Activated naive CD4-positive, alpha-beta T cell treated with anti-CD3 and anti-CD28 coated beads, Interleukin-2, amount 50 U/mL, for 72 hours (primary cell): ENCODE data around the gene LVRN. TPM values are rescaled to one million over a fixed set of nuclear protein-coding genes. Genes with fewer than 3 reads are reported as not detected.

Experiments
- ATAC-seq, 2 donors: fragments of 150-1000 bp; cut with Tn5 transposase; 2 replicates each; pipeline ENCODE4 v1.10.0; 2021; ENCODE audit warnings: mild to moderate bottlenecking in 2 of 2, moderate library complexity in 2 of 2
- DNase-seq, 2 donors: peaks; one replicate each; pipeline ENCODE4 v3.0.0; 2021 to 2022; ENCODE audit warnings: low spot score in 2 of 2
- H3K27ac Mint-ChIP-seq, 2 donors: one replicate each; pipeline ENCODE4 v1.8.0; 2022; ENCODE audit warnings: mild to moderate bottlenecking in 2 of 2, mixed read lengths in 2 of 2
- H3K36me3 Mint-ChIP-seq, 2 donors: one replicate each; pipeline ENCODE4 v1.8.0; 2022; ENCODE audit warnings: mixed read lengths in 2 of 2
- H3K9me3 Mint-ChIP-seq, 2 donors: one replicate each; pipeline ENCODE4 v1.8.0; 2022; ENCODE audit warnings: mixed read lengths in 2 of 2
- total RNA-seq, 2 donors: library from RNA; stranded (reverse); gene quantifications; one replicate each; pipeline ENCODE4 v1.2.3, GENCODE V29; 2022

The LVRN gene
- total RNA-seq, 2 donors from 2014 or later: 0.31 TPM; not detected in 1

GRCh38 chr5:115948091-115948534 is 14.2 kb upstream of the LVRN start:
- ATAC-seq (no peak), DNase-seq (no peak)
- H3K9me3 Mint-ChIP-seq: no peaks in the 10 kb centered on the region
- peaks cover 0 to 4% of the 10 kb centered on the region in 2 donors for H3K36me3 Mint-ChIP-seq
- H3K27ac Mint-ChIP-seq: no peak overlapping the region

- DNase-seq (no peak), ATAC-seq (no peak)
- Mint-ChIP-seq H3K27ac (no peak overlapping the region), H3K9me3 (no peaks in the 10 kb centered on the region), H3K36me3 (peaks cover 0 to 4% of the 10 kb centered on the region in 2 donors)
Measured at GRCh38 chr5:115949096-115949495, 13.2 kb upstream of the LVRN start.

GRCh38 chr5:115952588-115952987 is 9.7 kb upstream of the LVRN start:
- peaks cover 0 to 4% of the 10 kb centered on the region in 2 donors for H3K36me3 Mint-ChIP-seq

GRCh38 chr5:115954144-115954543 is 8.1 kb upstream of the LVRN start:
- H3K9me3 Mint-ChIP-seq: no peaks in the 10 kb centered on the region
- H3K27ac Mint-ChIP-seq: no peak overlapping the region
- ATAC-seq (no peak), DNase-seq (no peak)
- H3K36me3 Mint-ChIP-seq: peaks cover 0 to 4% of the 10 kb centered on the region in 2 donors

More at GRCh38 chr5:115952588-115952987, 9.7 kb upstream of the LVRN start:
- Mint-ChIP-seq H3K9me3 (no peaks in the 10 kb centered on the region), H3K27ac (no peak overlapping the region)
- ATAC-seq (no peak), DNase-seq (no peak)

GRCh38 chr5:115956957-115957356 is 5.3 kb upstream of the LVRN start:
- Mint-ChIP-seq H3K27ac (no peak overlapping the region), H3K36me3 (peaks cover 0 to 4% of the 10 kb centered on the region in 2 donors), H3K9me3 (no peaks in the 10 kb centered on the region)
- DNase-seq (no peak), ATAC-seq (no peak)

GRCh38 chr5:115961381-115962238 is 665 bp upstream of the LVRN start:
- H3K9me3 Mint-ChIP-seq: no peaks in the 10 kb centered on the region
- no peak overlapping the region for H3K27ac Mint-ChIP-seq
- DNase-seq: peak in 1 of 2 donors; percentile 2
- ATAC-seq: no peak
- H3K36me3 Mint-ChIP-seq: peaks cover 0 to 11% of the 10 kb centered on the region in 2 donors

- H3K27ac Mint-ChIP-seq: no peak overlapping the region
- ATAC-seq: peak in 1 of 2 donors; percentile 40
- H3K36me3 Mint-ChIP-seq: peaks cover 0 to 11% of the 10 kb centered on the region in 2 donors
- no peaks in the 10 kb centered on the region for H3K9me3 Mint-ChIP-seq
- DNase-seq: peak in 1 of 2 donors; percentile 7
Measured at GRCh38 chr5:115962565-115963402, 509 bp downstream of the LVRN start.

- no peaks in the 10 kb centered on the region for H3K9me3 Mint-ChIP-seq
- ATAC-seq (no peak), DNase-seq (no peak)
- peaks cover 0 to 11% of the 10 kb centered on the region in 2 donors for H3K36me3 Mint-ChIP-seq
- no peak overlapping the region for H3K27ac Mint-ChIP-seq
Measured at GRCh38 chr5:115963566-115963965, 1.3 kb downstream of the LVRN start.

GRCh38 chr5:115968770-115969169 is 6.5 kb downstream of the LVRN start:
- DNase-seq (no peak), ATAC-seq (no peak)
- peaks cover 0 to 8% of the 10 kb centered on the region in 2 donors for H3K36me3 Mint-ChIP-seq
- H3K9me3 Mint-ChIP-seq: no peaks in the 10 kb centered on the region
- H3K27ac Mint-ChIP-seq: no peak overlapping the region

- DNase-seq: no peak
- Mint-ChIP-seq H3K9me3 (peaks cover 0 to 5% of the 10 kb centered on the region in 2 donors), H3K36me3 (peaks cover 0 to 13% of the 10 kb centered on the region in 2 donors), H3K27ac (no peak overlapping the region)
- ATAC-seq: no peak
Measured at GRCh38 chr5:115977096-115977495, 14.8 kb downstream of the LVRN start.

- ATAC-seq: peak in 1 of 2 donors; percentile 78
- Mint-ChIP-seq H3K27ac (no peak overlapping the region), H3K36me3 (peaks cover 0 to 13% of the 10 kb centered on the region in 2 donors), H3K9me3 (peaks cover 0 to 5% of the 10 kb centered on the region in 2 donors)
- DNase-seq: no peak
Measured at GRCh38 chr5:115977988-115978387, 15.7 kb downstream of the LVRN start.

GRCh38 chr5:115978779-115979178 is 16.5 kb downstream of the LVRN start:
- no peak for ATAC-seq
- no peak overlapping the region for H3K27ac Mint-ChIP-seq
- peaks cover 0 to 13% of the 10 kb centered on the region in 2 donors for H3K36me3 Mint-ChIP-seq
- DNase-seq: no peak
- peaks cover 0 to 5% of the 10 kb centered on the region in 2 donors for H3K9me3 Mint-ChIP-seq

GRCh38 chr5:115979201-115980041 is 17.1 kb downstream of the LVRN start:
- Mint-ChIP-seq H3K9me3 (peaks cover 0 to 5% of the 10 kb centered on the region in 2 donors), H3K27ac (no peak overlapping the region), H3K36me3 (peaks cover 0 to 13% of the 10 kb centered on the region in 2 donors)
- DNase-seq (no peak), ATAC-seq (no peak)

- DNase-seq (no peak), ATAC-seq (no peak)
- H3K36me3 Mint-ChIP-seq: peaks cover 0 to 4% of the 10 kb centered on the region in 2 donors
- H3K9me3 Mint-ChIP-seq: no peaks in the 10 kb centered on the region
- no peak overlapping the region for H3K27ac Mint-ChIP-seq
Measured at GRCh38 chr5:115983519-115983918, 21.2 kb downstream of the LVRN start.

- ATAC-seq (no peak), DNase-seq (no peak)
- H3K36me3 Mint-ChIP-seq: no peaks in the 10 kb centered on the region
- H3K27ac Mint-ChIP-seq: no peak overlapping the region
- no peaks in the 10 kb centered on the region for H3K9me3 Mint-ChIP-seq
Measured at GRCh38 chr5:115985802-115986757, 23.8 kb downstream of the LVRN start.
